Gastroesophageal sphincter (tissue), 4 donors: Measurements from ENCODE around the gene SNRNP70. TPM values are rescaled to one million over a fixed set of nuclear protein-coding genes. Genes with fewer than 3 reads are reported as not detected.

ENCODE experiments used
- ATAC-seq: fragments of 150-250 bp; one replicate; pipeline ENCODE4 v1.9.1; 2016; ENCODE audit warnings: mild to moderate bottlenecking, moderate library complexity
- H3K27ac ChIP-seq, 4 donors: fragments of 200-600 bp; sonication (generic) in 3 of 4; 1 replicate in 3 of 4; 2 replicates in 1 of 4; pipeline ENCODE4 v1.5.1; 2016 to 2019
- H3K27me3 ChIP-seq: fragments of 200-600 bp; sonication (generic); one replicate; pipeline ENCODE4 v1.5.1; 2019
- H3K36me3 ChIP-seq, 2 donors: fragments of 200-600 bp; sonication (generic); one replicate each; pipeline ENCODE4 v1.5.1; 2019; ENCODE audit warnings: control low read depth in 1 of 2
- H3K4me1 ChIP-seq, 3 donors: fragments of 200-600 bp; sonication (generic); 1 replicate in 2 of 3; 2 replicates in 1 of 3; pipeline ENCODE4 v1.5.1; 2016 to 2019; ENCODE audit warnings: control low read depth in 2 of 3
- H3K4me3 ChIP-seq, 2 donors: fragments of 200-600 bp; sonication (generic); one replicate each; pipeline ENCODE4 v1.5.1; 2019; ENCODE audit warnings: mild to moderate bottlenecking in 1 of 2, moderate library complexity in 1 of 2
- H3K9me3 ChIP-seq, 3 donors: fragments of 200-600 bp; sonication (generic); one replicate each; pipeline ENCODE4 v1.5.1; 2017 to 2019; ENCODE audit warnings: control low read depth in 2 of 3
- EP300 ChIP-seq: sonication (generic); formaldehyde crosslinking; IDR thresholded peaks from one replicate; pipeline ENCODE4 v1.6.1; 2017; ENCODE audit warnings: antibody characterized with exemption, mild to moderate bottlenecking
- POLR2A ChIP-seq, 2 donors: fragments of 450-650 bp; IDR thresholded peaks; one replicate each; pipeline ENCODE4 v1.6.1; 2017; ENCODE audit warnings: antibody characterized with exemption in 2 of 2, mild to moderate bottlenecking in 2 of 2, moderate library complexity in 1 of 2
- POLR2AphosphoS5 ChIP-seq: sonication (generic); formaldehyde crosslinking; IDR thresholded peaks from one replicate; pipeline ENCODE4 v1.6.1; 2017; ENCODE audit warnings: antibody characterized with exemption
- WGBS, 2 donors: methylation state at CpG; one replicate each; pipeline ENCODE4 v1.1.5; 2018; ENCODE audit warnings: low coverage in 1 of 2; 5-methylcytosine and 5-hydroxymethylcytosine counted together
- total RNA-seq, 4 donors: library from RNA; depleted of rRNA; stranded (reverse); fragments of >200 nt; gene quantifications; one replicate each; pipeline ENCODE4 v1.1.0, GENCODE V29; 2016
- TF ChIP-seq, protein P1 (sequence below), 4 experiments: fragments of 200-600 bp in 2 of 4; fragments of 450-650 bp in 2 of 4; sonication (generic) in 1 of 4; IDR thresholded peaks; one replicate each; pipeline ENCODE4 v1.5.1; 2017 to 2019; ENCODE audit warnings: antibody characterized with exemption in 4 of 4, mild to moderate bottlenecking in 2 of 4, moderate library complexity in 2 of 4

The SNRNP70 gene
- total RNA-seq, 4 donors from 2014 or later, result 77.4 to 323 (median 192) TPM

DNA sequence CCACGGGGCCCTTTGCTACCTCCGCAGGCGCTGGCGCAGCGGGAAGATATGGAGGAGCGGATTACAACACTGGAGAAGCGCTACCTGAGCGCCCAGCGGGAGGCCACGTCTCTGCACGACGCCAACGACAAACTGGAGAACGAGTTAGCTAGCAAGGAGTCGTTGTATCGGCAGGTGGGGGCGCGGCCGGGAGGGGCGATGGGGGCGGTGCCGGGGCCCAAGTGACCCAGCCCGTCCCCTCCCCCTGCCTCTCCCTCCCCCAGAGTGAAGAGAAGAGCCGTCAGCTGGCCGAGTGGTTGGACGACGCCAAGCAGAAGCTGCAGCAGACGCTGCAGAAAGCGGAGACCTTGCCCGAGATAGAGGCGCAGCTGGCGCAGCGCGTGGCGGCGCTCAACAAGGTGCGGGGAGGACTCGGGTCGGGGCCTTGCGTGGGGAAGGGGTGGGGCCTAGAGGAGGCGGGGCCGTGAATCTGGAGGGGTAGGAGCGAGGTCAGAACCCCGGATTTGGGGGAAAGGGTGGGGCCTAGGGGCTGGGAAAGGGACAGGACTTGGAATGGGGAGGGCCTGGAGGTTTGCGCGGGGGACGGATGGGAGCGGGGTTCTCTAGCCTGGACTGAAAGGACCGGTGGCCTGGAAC is 47.8 kb downstream of the SNRNP70 start:
- no peaks in the 10 kb centered on the region for H3K27me3 ChIP-seq
- TF ChIP-seq POLR2AphosphoS5 (no peak), EP300 (no peak), POLR2A (IDR thresholded peaks at IDR 0.05) (no peak)
- TF ChIP-seq, protein P1, sequence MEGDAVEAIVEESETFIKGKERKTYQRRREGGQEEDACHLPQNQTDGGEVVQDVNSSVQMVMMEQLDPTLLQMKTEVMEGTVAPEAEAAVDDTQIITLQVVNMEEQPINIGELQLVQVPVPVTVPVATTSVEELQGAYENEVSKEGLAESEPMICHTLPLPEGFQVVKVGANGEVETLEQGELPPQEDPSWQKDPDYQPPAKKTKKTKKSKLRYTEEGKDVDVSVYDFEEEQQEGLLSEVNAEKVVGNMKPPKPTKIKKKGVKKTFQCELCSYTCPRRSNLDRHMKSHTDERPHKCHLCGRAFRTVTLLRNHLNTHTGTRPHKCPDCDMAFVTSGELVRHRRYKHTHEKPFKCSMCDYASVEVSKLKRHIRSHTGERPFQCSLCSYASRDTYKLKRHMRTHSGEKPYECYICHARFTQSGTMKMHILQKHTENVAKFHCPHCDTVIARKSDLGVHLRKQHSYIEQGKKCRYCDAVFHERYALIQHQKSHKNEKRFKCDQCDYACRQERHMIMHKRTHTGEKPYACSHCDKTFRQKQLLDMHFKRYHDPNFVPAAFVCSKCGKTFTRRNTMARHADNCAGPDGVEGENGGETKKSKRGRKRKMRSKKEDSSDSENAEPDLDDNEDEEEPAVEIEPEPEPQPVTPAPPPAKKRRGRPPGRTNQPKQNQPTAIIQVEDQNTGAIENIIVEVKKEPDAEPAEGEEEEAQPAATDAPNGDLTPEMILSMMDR (IDR thresholded peaks at IDR 0.05), result no peak
- peak; percentile 10 for ATAC-seq
- no peaks in the 10 kb centered on the region for H3K9me3 ChIP-seq
- H3K27ac ChIP-seq, result peak overlapping the region in 3 of 4 donors; percentile 7 to 64 (median 63)
- no peaks in the 10 kb centered on the region for H3K36me3 ChIP-seq
- WGBS, 2 donors, result 7 to 23% methylated on average over 14 to 18 of the region's 49 CpGs
- H3K4me1 ChIP-seq, result peaks cover 0 to 45% (median 17%) of the 10 kb centered on the region in 3 donors
- H3K4me3 ChIP-seq, result peak overlapping the region in 1 of 2 donors; percentile 46

DNA sequence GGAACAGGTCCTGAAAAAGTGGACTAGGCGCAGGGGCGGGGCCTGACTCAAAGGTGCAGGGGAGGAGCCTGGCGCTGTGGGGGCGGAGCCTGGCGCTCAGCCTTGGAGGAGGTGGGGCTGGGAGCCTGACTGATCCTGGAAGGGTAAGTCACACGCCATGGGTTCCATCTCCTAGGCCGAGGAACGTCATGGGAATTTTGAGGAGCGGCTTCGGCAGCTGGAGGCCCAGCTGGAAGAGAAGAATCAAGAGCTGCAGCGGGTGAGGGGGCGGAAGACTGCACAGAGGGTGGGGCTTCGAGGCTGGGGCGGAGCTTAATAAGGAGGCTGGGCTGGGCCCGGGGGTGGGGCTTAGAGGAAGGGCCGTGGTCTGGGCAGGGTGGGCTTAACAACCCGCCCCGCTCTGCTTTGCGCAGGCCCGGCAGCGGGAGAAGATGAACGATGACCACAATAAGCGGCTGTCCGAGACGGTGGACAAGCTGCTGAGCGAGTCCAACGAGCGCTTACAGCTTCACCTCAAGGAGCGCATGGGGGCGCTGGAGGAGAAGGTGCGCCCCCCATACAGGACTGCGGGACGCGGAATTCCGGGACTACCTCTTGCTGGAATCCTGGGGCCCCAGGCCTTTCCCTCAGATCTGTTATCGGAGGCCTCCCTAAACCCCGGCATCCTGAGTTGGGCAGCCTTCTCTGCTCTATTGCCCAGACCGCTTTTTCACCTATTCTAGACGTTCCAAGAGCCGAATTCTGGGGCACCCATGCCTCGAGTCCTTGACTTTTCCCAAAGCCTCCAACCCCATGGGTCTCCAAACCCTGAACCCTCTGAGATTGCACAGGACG is 48.6 kb downstream of the SNRNP70 start:
- ATAC-seq, result peak; percentile 63
- peak overlapping the region in 3 of 4 donors; percentile 7 to 64 (median 63) for H3K27ac ChIP-seq
- no peaks in the 10 kb centered on the region for H3K9me3 ChIP-seq
- H3K27me3 ChIP-seq, result no peaks in the 10 kb centered on the region
- WGBS, 2 donors, result 3 to 29% methylated on average over 9 to 39 of the region's 42 CpGs
- H3K4me3 ChIP-seq, result peak overlapping the region; percentile 4 to 46
- H3K36me3 ChIP-seq, result no peaks in the 10 kb centered on the region
- H3K4me1 ChIP-seq, result peaks cover 0 to 38% (median 12%) of the 10 kb centered on the region in 3 donors
- TF ChIP-seq POLR2AphosphoS5, result no peak
- no peak for TF ChIP-seq EP300
- TF ChIP-seq, protein P1 (IDR thresholded peaks at IDR 0.05), result peak in 1 of 4 experiments; percentile 28
- TF ChIP-seq POLR2A (IDR thresholded peaks at IDR 0.05), result no peak

DNA sequence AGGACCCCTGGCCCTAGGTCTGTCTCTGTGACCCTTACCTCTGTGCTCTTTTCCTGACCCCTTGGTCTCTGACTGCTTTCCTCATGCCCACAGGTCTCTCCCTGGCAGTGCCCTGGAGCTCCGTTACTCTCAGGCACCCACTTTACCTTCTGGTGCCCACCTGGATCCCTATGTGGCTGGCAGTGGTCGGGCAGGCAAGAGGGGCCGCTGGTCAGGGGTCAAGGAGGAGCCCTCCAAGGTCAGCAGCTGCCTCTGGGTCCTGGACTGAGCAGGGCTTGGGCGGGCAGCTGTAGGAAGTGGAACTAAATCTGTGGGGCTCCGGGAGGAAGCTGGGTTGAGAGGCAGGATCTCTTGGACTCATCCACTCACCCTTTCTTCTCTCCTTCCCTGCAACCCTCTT is 50.4 kb downstream of the SNRNP70 start:
- Histone ChIP-seq H3K27me3 (no peaks in the 10 kb centered on the region), H3K9me3 (no peaks in the 10 kb centered on the region), H3K4me3 (no peak overlapping the region), H3K4me1 (peaks cover 0 to 31% (median 12%) of the 10 kb centered on the region in 3 donors), H3K36me3 (no peaks in the 10 kb centered on the region), H3K27ac (peak overlapping the region in 2 of 4 donors; percentile 34 to 73)
- TF ChIP-seq, protein P1 (IDR thresholded peaks at IDR 0.05), result no peak
- TF ChIP-seq POLR2A (IDR thresholded peaks at IDR 0.05) (no peak), POLR2AphosphoS5 (no peak), EP300 (no peak)
- ATAC-seq, result no peak
- 60% methylated on average over 1 of the region's 5 CpGs; no CpG with 5 or more reads in 1 of the 2 donors for WGBS, 2 donors

DNA sequence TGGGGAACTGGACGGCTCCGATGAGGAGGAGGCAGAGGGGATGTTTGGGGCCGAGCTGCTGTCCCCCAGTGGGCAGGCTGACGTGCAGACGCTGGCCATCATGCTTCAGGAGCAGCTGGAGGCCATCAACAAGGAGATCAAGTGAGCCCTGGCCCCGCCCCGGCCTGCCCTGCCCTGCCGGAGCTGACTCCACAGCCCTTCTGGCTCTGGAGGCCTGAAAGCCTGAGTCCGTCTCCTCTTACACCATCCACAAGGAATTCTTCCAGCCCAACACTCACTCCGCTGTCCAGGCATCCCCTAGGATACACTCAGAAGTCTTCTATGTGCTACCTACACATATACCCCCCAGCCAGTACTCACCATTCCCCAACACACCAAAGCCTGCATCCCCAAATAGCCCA is 51.5 kb downstream of the SNRNP70 start:
- ATAC-seq, result peak; percentile 81
- Histone ChIP-seq H3K27me3 (no peaks in the 10 kb centered on the region), H3K4me3 (no peak overlapping the region), H3K36me3 (no peaks in the 10 kb centered on the region), H3K4me1 (peaks cover 0 to 31% (median 12%) of the 10 kb centered on the region in 3 donors), H3K9me3 (no peaks in the 10 kb centered on the region), H3K27ac (peak overlapping the region in 3 of 4 donors; percentile 57 to 73 (median 72))
- TF ChIP-seq, protein P1 (IDR thresholded peaks at IDR 0.05), result no peak
- no peak for TF ChIP-seq POLR2A (IDR thresholded peaks at IDR 0.05)
- no peak for TF ChIP-seq POLR2AphosphoS5
- no peak for TF ChIP-seq EP300
- 40 to 56% methylated on average over 3 to 10 of the region's 10 CpGs for WGBS, 2 donors
